OCI-LY3 (cell line): Measurements from ENCODE around the gene DDX10.

Experiments used
- EZH2phosphoT487 ChIP-seq: fragments of 200-600 bp; shearing (Covaris generic); IDR thresholded peaks from 2 replicates; pipeline ENCODE4 v1.6.1; 2018; ENCODE audit warnings: antibody characterized with exemption, mixed run types, low read depth
- TF ChIP-seq, protein P1 (sequence below): fragments of 200-600, 300-600 bp; sonication (generic); IDR thresholded peaks from 2 replicates; pipeline ENCODE4 v1.5.1; 2014; ENCODE audit warnings: antibody characterized with exemption, low read length, low read depth

GRCh38 chr11:108881131-108881530 lies 216.3 kb downstream of the DDX10 start:
- TF ChIP-seq, protein P1, sequence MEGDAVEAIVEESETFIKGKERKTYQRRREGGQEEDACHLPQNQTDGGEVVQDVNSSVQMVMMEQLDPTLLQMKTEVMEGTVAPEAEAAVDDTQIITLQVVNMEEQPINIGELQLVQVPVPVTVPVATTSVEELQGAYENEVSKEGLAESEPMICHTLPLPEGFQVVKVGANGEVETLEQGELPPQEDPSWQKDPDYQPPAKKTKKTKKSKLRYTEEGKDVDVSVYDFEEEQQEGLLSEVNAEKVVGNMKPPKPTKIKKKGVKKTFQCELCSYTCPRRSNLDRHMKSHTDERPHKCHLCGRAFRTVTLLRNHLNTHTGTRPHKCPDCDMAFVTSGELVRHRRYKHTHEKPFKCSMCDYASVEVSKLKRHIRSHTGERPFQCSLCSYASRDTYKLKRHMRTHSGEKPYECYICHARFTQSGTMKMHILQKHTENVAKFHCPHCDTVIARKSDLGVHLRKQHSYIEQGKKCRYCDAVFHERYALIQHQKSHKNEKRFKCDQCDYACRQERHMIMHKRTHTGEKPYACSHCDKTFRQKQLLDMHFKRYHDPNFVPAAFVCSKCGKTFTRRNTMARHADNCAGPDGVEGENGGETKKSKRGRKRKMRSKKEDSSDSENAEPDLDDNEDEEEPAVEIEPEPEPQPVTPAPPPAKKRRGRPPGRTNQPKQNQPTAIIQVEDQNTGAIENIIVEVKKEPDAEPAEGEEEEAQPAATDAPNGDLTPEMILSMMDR, result no peak
- TF ChIP-seq EZH2phosphoT487, result no peak
